D721Med (cell line): ENCODE results near the gene OBSCN.

Experiments
- DNase-seq: peaks from one replicate; pipeline ENCODE4 v3.0.0; 2011; ENCODE audit warnings: low spot score; ENCODE audit not compliant: insufficient read length
- FAIRE-seq: peaks from 2 replicates; lab custom pipeline; 2011; peaks lifted over from hg19 to GRCh38; lab: Jason Lieb, UNC
- CTCF ChIP-seq: IDR thresholded peaks from 2 replicates; pipeline ENCODE4 v1.5.1; 2012; ENCODE audit warnings: mild to moderate bottlenecking, control low read depth; ENCODE audit not compliant: insufficient read depth; ENCODE audit errors: missing control alignments

The OBSCN gene

GRCh38 chr1:228398741-228399461 lies 191.1 kb downstream of the OBSCN start:
- DNase-seq = no peak
- TF ChIP-seq CTCF = no peak
- no peak for FAIRE-seq

- DNase-seq (no peak), FAIRE-seq (no peak)
- no peak for TF ChIP-seq CTCF
Measured at GRCh38 chr1:228399531-228400236, 191.8 kb downstream of the OBSCN start.

GRCh38 chr1:228400237-228400651 lies 192.4 kb downstream of the OBSCN start:
- TF ChIP-seq CTCF = no peak
- FAIRE-seq (no peak), DNase-seq (no peak)

- DNase-seq (no peak), FAIRE-seq (no peak)
- no peak for TF ChIP-seq CTCF
Measured at GRCh38 chr1:228400692-228401454, 193.0 kb downstream of the OBSCN start.

GRCh38 chr1:228401782-228402640 lies 194.2 kb downstream of the OBSCN start:
- TF ChIP-seq CTCF = no peak

GRCh38 chr1:228402641-228403025 lies 194.8 kb downstream of the OBSCN start:
- FAIRE-seq = no peak
- no peak for DNase-seq
- no peak for TF ChIP-seq CTCF

More at GRCh38 chr1:228401782-228402640, 194.2 kb downstream of the OBSCN start:
- FAIRE-seq (no peak), DNase-seq (no peak)
